GM23248 (cell line): ENCODE data around the gene MIA2.

Experiments
- EZH2 ChIP-seq: fragments of 200-600 bp; sonication (generic); IDR thresholded peaks from 2 replicates; pipeline ENCODE4 v1.6.1; 2018; ENCODE audit warnings: antibody characterized with exemption, mild to moderate bottlenecking; ENCODE audit not compliant: insufficient read depth, poor library complexity, severe bottlenecking
- EZH2phosphoT487 ChIP-seq: fragments of 200-600 bp; sonication (generic); IDR thresholded peaks from 2 replicates; pipeline ENCODE4 v1.6.1; 2018; ENCODE audit warnings: antibody characterized with exemption, moderate library complexity, mild to moderate bottlenecking, low read depth; ENCODE audit not compliant: insufficient read depth

DNA sequence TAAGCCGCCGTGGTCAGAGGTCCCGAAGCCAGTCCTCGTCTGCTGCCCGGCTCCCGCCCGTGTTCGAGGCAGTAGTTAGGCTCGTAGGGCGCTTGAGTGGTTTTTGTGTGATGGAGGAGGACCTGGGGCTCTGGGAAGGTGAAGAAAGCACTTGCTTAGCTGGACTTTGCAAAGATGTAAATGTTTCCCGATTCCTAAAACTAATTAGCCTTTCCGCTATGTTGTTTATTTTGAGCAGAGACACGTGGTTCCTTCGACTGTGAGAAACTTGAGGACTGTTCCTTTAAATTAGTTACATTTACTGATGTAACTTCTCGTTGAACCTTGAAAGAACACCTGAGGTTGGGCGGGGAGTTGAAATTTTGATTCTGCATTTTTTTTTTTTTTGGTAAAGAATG is 33.9 kb downstream of the MIA2 start:
- no peak for TF ChIP-seq EZH2
- TF ChIP-seq EZH2phosphoT487: no peak
